ENCODE data around the gene TXNDC2. TPM values are rescaled to one million over a fixed set of nuclear protein-coding genes. Genes with fewer than 3 reads are reported as not detected.

The TXNDC2 gene
- total and polyA plus RNA-seq, 2 of the 4 experiments (the other 2 are of a cell fraction), result 0.18 TPM; not detected in 1

DNA sequence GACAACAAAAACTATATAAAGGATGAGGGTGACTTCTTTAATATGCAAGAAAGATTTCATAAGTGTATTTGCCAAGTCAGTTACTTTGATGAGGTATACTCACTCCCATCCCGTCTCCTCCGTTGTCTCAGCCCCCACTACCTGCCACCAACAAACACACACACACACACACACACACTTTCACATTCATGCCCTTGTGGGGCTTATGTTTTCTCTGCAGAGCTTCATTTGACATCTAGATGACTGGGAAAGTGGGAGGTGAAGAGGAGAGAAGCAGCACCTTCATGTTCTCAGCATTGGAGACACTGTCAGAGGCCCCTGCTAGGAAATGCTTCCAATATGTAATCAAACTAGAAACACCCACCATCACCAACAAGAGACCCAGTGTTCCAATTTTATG, 22.5 kb upstream of the TXNDC2 start:
- no peak overlapping the region for H3K9ac ChIP-seq (ENCODE audit: low read depth, low read length)
- ATAC-seq (ENCODE audit: low read depth) (no peak), DNase-seq (no peak)
- H3K27ac ChIP-seq (ENCODE audit: insufficient read depth, low read length), result no peak overlapping the region
- H2AK9ac ChIP-seq (replicated peaks; ENCODE audit: low read depth, low read length, poor library complexity), result no peak overlapping the region
- H3K36me3 ChIP-seq (ENCODE audit: control insufficient read depth, insufficient read depth, low read length), result peaks cover 3% of the 10 kb centered on the region; the same call in 1 of the 2 replicates
- H2BK120ac ChIP-seq (ENCODE audit: low read depth, low read length), result no peak overlapping the region
- H4K8ac ChIP-seq (ENCODE audit: low read depth in 2 of 2, low read length in 2 of 2), result no peak overlapping the region
- H4K5ac ChIP-seq (ENCODE audit: low read depth, low read length), result no peak overlapping the region
- in situ Hi-C loops (cut with MboI; ENCODE audit: low sequenced_read_pairs), result no loop called here
- no peak overlapping the region for H2AFZ ChIP-seq (replicated peaks; ENCODE audit: low read length, poor library complexity)
- H2BK20ac ChIP-seq (ENCODE audit: low read depth, low read length), result no peak overlapping the region
- H3K27me3 ChIP-seq (ENCODE audit: control insufficient read depth, insufficient read depth, low read length), result no peaks in the 10 kb centered on the region
- no peak overlapping the region for H4K91ac ChIP-seq (ENCODE audit: insufficient read depth, low read depth, low read length)
- TF ChIP-seq BHLHE40 (IDR thresholded peaks at IDR 0.05; ENCODE audit: low read depth, low read length) (no peak), MAFK (IDR thresholded peaks at IDR 0.05; ENCODE audit: low read depth, low read length) (no peak), CHD1 (IDR thresholded peaks at IDR 0.05; ENCODE audit: low read depth, low read length) (no peak), SMC3 (IDR thresholded peaks at IDR 0.05; ENCODE audit: low read depth, low read length) (no peak), POLR2A (IDR thresholded peaks at IDR 0.05; ENCODE audit: low read depth, low read length) (no peak), NFE2L2 (IDR thresholded peaks at IDR 0.05; ENCODE audit: low read depth, low read length) (no peak), MXI1 (IDR thresholded peaks at IDR 0.05; ENCODE audit: borderline replicate concordance, low read depth, low read length) (no peak), FOS (IDR thresholded peaks at IDR 0.05; ENCODE audit: low read depth, low read length) (no peak), CEBPB (IDR thresholded peaks at IDR 0.05; ENCODE audit: low read depth, low read length) (no peak), RAD21 (IDR thresholded peaks at IDR 0.05; ENCODE audit: low read length) (no peak), RFX5 (IDR thresholded peaks at IDR 0.05; ENCODE audit: low read depth, low read length) (no peak), MAZ (IDR thresholded peaks at IDR 0.05; ENCODE audit: borderline replicate concordance, low read depth, low read length) (no peak), RCOR1 (IDR thresholded peaks at IDR 0.05; ENCODE audit: insufficient replicate concordance, low read length) (no peak)
- TF ChIP-seq, protein P1, sequence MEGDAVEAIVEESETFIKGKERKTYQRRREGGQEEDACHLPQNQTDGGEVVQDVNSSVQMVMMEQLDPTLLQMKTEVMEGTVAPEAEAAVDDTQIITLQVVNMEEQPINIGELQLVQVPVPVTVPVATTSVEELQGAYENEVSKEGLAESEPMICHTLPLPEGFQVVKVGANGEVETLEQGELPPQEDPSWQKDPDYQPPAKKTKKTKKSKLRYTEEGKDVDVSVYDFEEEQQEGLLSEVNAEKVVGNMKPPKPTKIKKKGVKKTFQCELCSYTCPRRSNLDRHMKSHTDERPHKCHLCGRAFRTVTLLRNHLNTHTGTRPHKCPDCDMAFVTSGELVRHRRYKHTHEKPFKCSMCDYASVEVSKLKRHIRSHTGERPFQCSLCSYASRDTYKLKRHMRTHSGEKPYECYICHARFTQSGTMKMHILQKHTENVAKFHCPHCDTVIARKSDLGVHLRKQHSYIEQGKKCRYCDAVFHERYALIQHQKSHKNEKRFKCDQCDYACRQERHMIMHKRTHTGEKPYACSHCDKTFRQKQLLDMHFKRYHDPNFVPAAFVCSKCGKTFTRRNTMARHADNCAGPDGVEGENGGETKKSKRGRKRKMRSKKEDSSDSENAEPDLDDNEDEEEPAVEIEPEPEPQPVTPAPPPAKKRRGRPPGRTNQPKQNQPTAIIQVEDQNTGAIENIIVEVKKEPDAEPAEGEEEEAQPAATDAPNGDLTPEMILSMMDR (conservative IDR thresholded peaks at IDR 0.05; ENCODE audit: low read depth, low read length), result no peak
- TF ChIP-seq, protein P2, sequence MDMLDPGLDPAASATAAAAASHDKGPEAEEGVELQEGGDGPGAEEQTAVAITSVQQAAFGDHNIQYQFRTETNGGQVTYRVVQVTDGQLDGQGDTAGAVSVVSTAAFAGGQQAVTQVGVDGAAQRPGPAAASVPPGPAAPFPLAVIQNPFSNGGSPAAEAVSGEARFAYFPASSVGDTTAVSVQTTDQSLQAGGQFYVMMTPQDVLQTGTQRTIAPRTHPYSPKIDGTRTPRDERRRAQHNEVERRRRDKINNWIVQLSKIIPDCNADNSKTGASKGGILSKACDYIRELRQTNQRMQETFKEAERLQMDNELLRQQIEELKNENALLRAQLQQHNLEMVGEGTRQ (IDR thresholded peaks at IDR 0.05; ENCODE audit: low read depth, low read length), result no peak
- TF ChIP-seq, protein P3, sequence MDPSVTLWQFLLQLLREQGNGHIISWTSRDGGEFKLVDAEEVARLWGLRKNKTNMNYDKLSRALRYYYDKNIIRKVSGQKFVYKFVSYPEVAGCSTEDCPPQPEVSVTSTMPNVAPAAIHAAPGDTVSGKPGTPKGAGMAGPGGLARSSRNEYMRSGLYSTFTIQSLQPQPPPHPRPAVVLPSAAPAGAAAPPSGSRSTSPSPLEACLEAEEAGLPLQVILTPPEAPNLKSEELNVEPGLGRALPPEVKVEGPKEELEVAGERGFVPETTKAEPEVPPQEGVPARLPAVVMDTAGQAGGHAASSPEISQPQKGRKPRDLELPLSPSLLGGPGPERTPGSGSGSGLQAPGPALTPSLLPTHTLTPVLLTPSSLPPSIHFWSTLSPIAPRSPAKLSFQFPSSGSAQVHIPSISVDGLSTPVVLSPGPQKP (IDR thresholded peaks at IDR 0.05; ENCODE audit: borderline replicate concordance, low read depth, low read length), result no peak
- no peak overlapping the region for H2AK5ac ChIP-seq (ENCODE audit: low read depth, low read length)
- no peak overlapping the region for H2BK15ac ChIP-seq (ENCODE audit: low read depth, low read length)
- POLR2A ChIA-PET (ENCODE audit: unreplicated experiment), result no interaction called here
- no peak overlapping the region for H3K14ac ChIP-seq (replicated peaks; ENCODE audit: low read depth, low read length)
- H3K18ac ChIP-seq (ENCODE audit: low read depth, low read length), result no peak overlapping the region
- H3K4me1 ChIP-seq (ENCODE audit: control insufficient read depth, insufficient read depth, low read length), result no peaks in the 10 kb centered on the region
- no peak overlapping the region for H3K4me2 ChIP-seq (ENCODE audit: low read depth, low read length)
- no peak overlapping the region for H3K23ac ChIP-seq (ENCODE audit: low read depth, low read length)
- no peaks in the 10 kb centered on the region for H4K20me1 ChIP-seq (ENCODE audit: insufficient read depth, low read length)
- H3K4ac ChIP-seq (ENCODE audit: low read depth, low read length), result no peak overlapping the region
- H3K79me1 ChIP-seq (ENCODE audit: low read depth in 1 of 2, low read length in 2 of 2), result no peaks in the 10 kb centered on the region
- CTCF ChIA-PET, result no interaction called here
- intact Hi-C loops (cut with micrococcal nuclease), result no loop called here
- H3K56ac ChIP-seq (ENCODE audit: extremely low read depth, insufficient read depth, low read length), result no peak overlapping the region
- no CpG with 5 or more reads among the region's 2 CpGs for WGBS, 2 experiments (ENCODE audit: extremely low coverage in 2 of 2, insufficient read length in 1 of 2)
- no peak overlapping the region for H2BK5ac ChIP-seq (ENCODE audit: low read depth, low read length, poor library complexity, severe bottlenecking)
- H3K9me3 ChIP-seq (ENCODE audit: control insufficient read depth, insufficient read depth, low read length), result peaks cover 13% of the 10 kb centered on the region; the same call in 1 of the 2 replicates
- no TSS peak for BruUV-seq (replicated peaks)
- no peak overlapping the region for H3K4me3 ChIP-seq (ENCODE audit: insufficient read depth, low read depth, low read length)
- H3K9me1 ChIP-seq (ENCODE audit: insufficient read depth, low read length), result no peaks in the 10 kb centered on the region; the same call in 1 of the 2 replicates
- dilution Hi-C loops (cut with HindIII; ENCODE audit: low sequenced_read_pairs, unreplicated experiment), result no loop called here
